Esophagus (tissue), 2 donors: ENCODE results near the gene ADIPOR2. TPM values are rescaled to one million over a fixed set of nuclear protein-coding genes. Genes with fewer than 3 reads are reported as not detected.

Experiments used
- H3K27ac ChIP-seq, 2 donors: one replicate each; pipeline ENCODE4 v1.5.1; 2013; ENCODE audit warnings: low read depth in 2 of 2, mild to moderate bottlenecking in 2 of 2, inconsistent platforms in 1 of 2, low read length in 1 of 2, moderate library complexity in 1 of 2
- H3K27me3 ChIP-seq, 2 donors: one replicate each; pipeline ENCODE4 v1.6.1; 2013; ENCODE audit warnings: low read length in 2 of 2, control low read depth in 1 of 2, mild to moderate bottlenecking in 1 of 2; ENCODE audit not compliant: insufficient read depth in 2 of 2, control insufficient read depth in 1 of 2
- H3K36me3 ChIP-seq, 2 donors: one replicate each; pipeline ENCODE4 v1.6.1; 2013; ENCODE audit warnings: low read length in 1 of 2; ENCODE audit not compliant: control insufficient read depth in 2 of 2, insufficient read depth in 2 of 2
- H3K4me1 ChIP-seq, 2 donors: one replicate each; pipeline ENCODE4 v1.6.1; 2013; ENCODE audit warnings: low read length in 1 of 2; ENCODE audit not compliant: control insufficient read depth in 2 of 2, insufficient read depth in 2 of 2
- H3K4me3 ChIP-seq, 2 donors: one replicate each; pipeline ENCODE4 v1.5.1; 2013; ENCODE audit warnings: low read length in 2 of 2, mild to moderate bottlenecking in 2 of 2, low read depth in 1 of 2, moderate library complexity in 1 of 2
- H3K9me3 ChIP-seq, 2 donors: one replicate each; pipeline ENCODE4 v1.6.1; 2013; ENCODE audit warnings: mild to moderate bottlenecking in 2 of 2, low read depth in 1 of 2, low read length in 1 of 2, moderate library complexity in 1 of 2; ENCODE audit not compliant: control insufficient read depth in 2 of 2, insufficient read depth in 1 of 2
- WGBS, 2 donors: extraction: QIAGEN DNeasy Blood & Tissue Kit; methylation state at CpG; one replicate each; pipeline ENCODE4 v1.1.7; 2013; 5-methylcytosine and 5-hydroxymethylcytosine counted together
- polyA plus RNA-seq, 2 donors: library from polyadenylated mRNA; stranded (reverse); fragments of 200-250 nt; gene quantifications; one replicate each; pipeline ENCODE4 v1.2.3, GENCODE V29; 2013
- donor health status: healthy with polysubstance abuse.
- donor health status: Bipolar disorder and iron deficiency.

The ADIPOR2 gene
- polyA plus RNA-seq, 2 donors = 29.9 to 33.7 TPM

GRCh38 chr12:1778911-1779310 lies 88.0 kb downstream of the ADIPOR2 start:
- H3K27me3 ChIP-seq = no peaks in the 10 kb centered on the region
- H3K4me3 ChIP-seq = no peak overlapping the region
- H3K27ac ChIP-seq = no peak overlapping the region
- WGBS, 2 donors = 67 to 78% methylated on average over 4 of the region's 4 CpGs
- no peaks in the 10 kb centered on the region for H3K9me3 ChIP-seq
- no peaks in the 10 kb centered on the region for H3K4me1 ChIP-seq
- H3K36me3 ChIP-seq = peaks cover 0 to 2% of the 10 kb centered on the region in 2 donors

DNA sequence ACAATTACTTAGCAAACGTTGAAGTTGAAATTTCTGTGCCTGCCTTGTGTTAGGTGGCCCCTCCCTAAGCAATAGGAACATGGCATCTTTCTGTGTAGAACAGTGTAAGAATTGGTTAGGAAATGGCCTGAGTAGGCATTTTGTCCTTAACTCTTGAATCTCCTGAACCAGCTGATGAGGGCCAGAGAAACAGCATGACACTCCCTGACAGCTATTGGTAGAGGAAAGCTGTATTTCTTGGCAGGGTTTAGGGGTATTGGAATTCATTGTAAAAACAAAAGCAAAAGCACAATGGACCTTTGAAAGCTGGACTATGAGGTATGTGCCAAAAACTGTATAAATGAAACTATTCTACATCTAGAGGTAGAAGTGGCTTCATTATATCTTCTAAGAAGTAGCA lies 88.9 kb downstream of the ADIPOR2 start:
- 59 to 79% methylated on average over 1 of the region's 1 CpG for WGBS, 2 donors
- no peaks in the 10 kb centered on the region for H3K27me3 ChIP-seq
- no peak overlapping the region for H3K27ac ChIP-seq
- no peaks in the 10 kb centered on the region for H3K9me3 ChIP-seq
- H3K4me1 ChIP-seq = no peaks in the 10 kb centered on the region
- H3K4me3 ChIP-seq = no peak overlapping the region
- no peaks in the 10 kb centered on the region for H3K36me3 ChIP-seq

DNA sequence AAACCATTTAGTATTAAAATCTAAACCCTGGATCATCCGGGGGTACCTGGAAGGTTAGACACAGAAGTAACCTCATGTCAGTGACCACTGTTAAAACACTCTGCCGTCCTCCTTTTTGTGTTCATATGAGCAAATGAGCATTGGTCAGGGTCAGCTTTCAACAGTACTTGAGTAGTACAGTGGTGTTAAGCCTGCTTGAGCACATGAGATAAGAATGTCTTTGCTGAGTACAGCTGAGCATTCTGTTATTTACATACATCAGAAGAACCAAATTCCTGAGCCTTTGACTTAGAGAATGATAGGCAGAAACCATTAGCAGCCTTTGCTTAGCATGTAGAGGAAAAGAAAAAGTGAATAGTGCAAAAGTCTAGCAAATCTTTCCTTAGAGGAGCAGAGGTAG lies 90.9 kb downstream of the ADIPOR2 start:
- Histone ChIP-seq H3K4me1 (no peaks in the 10 kb centered on the region), H3K27ac (no peak overlapping the region), H3K9me3 (no peaks in the 10 kb centered on the region), H3K4me3 (no peak overlapping the region), H3K36me3 (peaks cover 0 to 7% of the 10 kb centered on the region in 2 donors), H3K27me3 (no peaks in the 10 kb centered on the region)
- 34 to 66% methylated on average over 2 of the region's 2 CpGs for WGBS, 2 donors

DNA sequence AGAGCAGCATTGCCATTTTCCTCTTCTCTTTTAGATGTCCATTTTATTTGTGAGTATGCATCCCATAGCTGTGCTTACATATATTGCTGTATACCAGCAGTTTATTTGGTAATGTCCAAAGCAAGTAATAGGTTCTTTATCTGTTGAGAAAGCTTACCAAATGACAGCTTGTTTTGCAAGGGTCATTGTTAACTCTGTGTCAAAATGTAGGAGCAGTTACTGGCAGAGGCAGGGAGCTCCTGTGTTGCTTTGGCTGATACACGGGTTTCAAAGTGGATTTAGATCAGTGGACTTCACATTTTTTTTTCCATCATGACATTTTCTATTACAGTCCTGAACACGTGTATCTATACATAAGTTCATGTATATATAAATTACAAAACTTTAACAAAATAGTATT lies 91.3 kb downstream of the ADIPOR2 start:
- WGBS, 2 donors = 59 to 69% methylated on average over 2 of the region's 2 CpGs
- Histone ChIP-seq H3K27me3 (no peaks in the 10 kb centered on the region), H3K36me3 (peaks cover 0 to 7% of the 10 kb centered on the region in 2 donors), H3K27ac (no peak overlapping the region), H3K9me3 (no peaks in the 10 kb centered on the region), H3K4me3 (no peak overlapping the region), H3K4me1 (no peaks in the 10 kb centered on the region)

DNA sequence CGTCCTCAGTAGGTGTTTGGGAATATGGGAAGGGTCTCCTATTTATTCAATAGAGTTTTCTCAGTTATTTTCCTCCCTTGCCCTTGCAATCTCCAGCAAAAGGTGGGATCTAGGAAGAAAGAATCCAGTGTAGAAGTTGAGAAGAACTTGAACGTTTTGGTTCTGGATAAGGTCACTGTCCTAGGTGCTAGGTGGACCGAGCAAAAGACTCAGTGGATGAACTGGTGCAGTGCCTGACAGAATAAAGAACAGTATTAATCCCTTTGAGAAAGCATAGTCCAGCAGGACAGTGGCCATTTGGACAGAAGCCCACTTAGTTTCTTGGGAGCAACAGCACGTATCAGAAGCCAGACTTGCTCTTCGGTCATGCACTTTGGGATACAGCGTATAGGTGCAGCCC lies 96.8 kb downstream of the ADIPOR2 start:
- Histone ChIP-seq H3K4me1 (no peaks in the 10 kb centered on the region), H3K4me3 (no peak overlapping the region), H3K27me3 (no peaks in the 10 kb centered on the region), H3K27ac (no peak overlapping the region), H3K36me3 (peaks cover 0 to 7% of the 10 kb centered on the region in 2 donors), H3K9me3 (no peaks in the 10 kb centered on the region)
- WGBS, 2 donors = 70 to 81% methylated on average over 6 of the region's 6 CpGs

- Histone ChIP-seq H3K4me1 (no peaks in the 10 kb centered on the region), H3K9me3 (no peaks in the 10 kb centered on the region), H3K36me3 (peaks cover 0 to 7% of the 10 kb centered on the region in 2 donors), H3K27ac (no peak overlapping the region), H3K4me3 (no peak overlapping the region), H3K27me3 (no peaks in the 10 kb centered on the region)
- 73 to 75% methylated on average over 7 of the region's 7 CpGs for WGBS, 2 donors
Observed at GRCh38 chr12:1790444-1790843, 99.6 kb downstream of the ADIPOR2 start.

DNA sequence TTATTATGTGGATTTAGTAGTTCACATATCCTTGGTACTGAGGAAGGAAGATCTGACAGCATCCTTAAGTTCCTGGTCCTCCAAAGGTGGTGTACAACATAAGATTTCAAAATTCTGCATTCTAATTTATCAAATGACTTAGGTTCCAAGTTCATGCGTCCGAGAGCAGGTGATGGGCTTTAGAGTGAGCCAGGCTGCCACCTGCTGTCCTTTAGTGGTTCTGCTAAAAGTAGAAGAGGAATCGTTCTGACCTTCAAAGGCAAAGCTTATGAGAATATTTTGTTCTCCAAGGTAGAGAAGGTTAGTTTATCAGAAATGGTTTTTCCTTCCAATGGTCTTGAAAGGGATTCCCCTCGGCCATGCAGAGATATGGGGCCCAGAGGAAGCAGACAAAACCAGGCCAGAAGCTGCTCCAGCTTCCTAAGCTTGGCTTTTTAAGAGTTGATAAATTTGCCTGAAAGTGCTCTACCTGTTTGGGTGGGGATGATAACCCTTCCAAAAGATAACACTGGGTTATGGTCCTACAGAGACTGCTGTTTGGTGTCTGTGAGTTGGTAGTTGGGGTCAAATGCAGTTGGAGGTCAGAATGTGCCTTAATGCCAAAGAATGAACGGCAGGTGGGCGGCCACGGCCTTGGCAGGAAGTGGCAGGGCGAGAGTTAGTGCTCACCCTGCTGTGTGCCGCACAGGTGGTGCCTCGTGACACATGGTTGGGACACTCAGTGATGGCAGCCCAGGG lies 100.4 kb downstream of the ADIPOR2 start:
- H3K9me3 ChIP-seq = no peaks in the 10 kb centered on the region
- H3K27ac ChIP-seq = no peak overlapping the region
- H3K4me3 ChIP-seq = no peak overlapping the region
- H3K4me1 ChIP-seq = no peaks in the 10 kb centered on the region
- 34 to 35% methylated on average over 9 to 10 of the region's 10 CpGs for WGBS, 2 donors
- peaks cover 0 to 3% of the 10 kb centered on the region in 2 donors for H3K36me3 ChIP-seq
- H3K27me3 ChIP-seq = no peaks in the 10 kb centered on the region

GRCh38 chr12:1792406-1792805 lies 101.5 kb downstream of the ADIPOR2 start:
- H3K9me3 ChIP-seq = no peaks in the 10 kb centered on the region
- 85 to 91% methylated on average over 6 of the region's 6 CpGs for WGBS, 2 donors
- no peaks in the 10 kb centered on the region for H3K36me3 ChIP-seq
- no peak overlapping the region for H3K4me3 ChIP-seq
- H3K27me3 ChIP-seq = no peaks in the 10 kb centered on the region
- no peak overlapping the region for H3K27ac ChIP-seq
- peaks cover 0 to 3% of the 10 kb centered on the region in 2 donors for H3K4me1 ChIP-seq

DNA sequence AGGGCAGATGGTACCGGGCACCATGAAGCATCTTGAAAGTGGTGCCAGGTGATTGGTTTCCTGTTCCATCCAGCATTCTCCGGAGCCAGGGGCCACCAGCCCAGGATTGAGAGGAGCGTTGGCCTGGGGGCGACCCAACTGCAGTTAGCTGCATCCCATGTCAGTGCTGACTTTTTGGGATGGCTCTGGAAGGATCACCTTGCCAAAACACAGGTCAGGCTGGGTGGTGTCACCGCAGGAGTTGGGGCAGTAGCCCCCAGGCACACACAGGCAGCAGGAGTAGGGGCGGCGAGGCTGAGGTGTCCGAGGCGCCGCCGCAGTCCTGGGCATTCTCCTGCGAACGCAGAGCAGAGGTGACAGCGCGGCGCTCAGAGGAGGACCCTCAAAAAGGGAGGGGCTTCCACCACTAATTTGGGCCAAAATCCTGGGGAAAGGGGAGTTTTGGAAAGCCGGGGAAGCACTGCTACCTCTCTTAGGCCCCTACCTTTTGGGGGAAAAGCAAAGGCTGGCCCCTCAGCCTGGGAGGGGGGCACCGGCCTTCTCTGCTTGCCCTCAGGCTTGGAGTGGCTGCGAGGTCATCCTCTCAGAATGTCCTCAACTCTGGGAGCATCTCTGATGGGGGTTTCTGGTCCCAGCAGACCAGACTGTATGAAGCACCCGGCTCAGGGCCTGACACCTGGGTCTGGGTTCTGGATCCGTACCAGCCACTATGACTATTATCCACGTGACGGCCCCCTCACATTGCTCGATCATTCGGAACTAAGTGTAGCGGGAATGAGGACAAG lies 102.7 kb downstream of the ADIPOR2 start:
- Histone ChIP-seq H3K27ac (no peak overlapping the region), H3K36me3 (no peaks in the 10 kb centered on the region), H3K27me3 (no peaks in the 10 kb centered on the region), H3K4me1 (peaks cover 2 to 6% of the 10 kb centered on the region in 2 donors), H3K9me3 (no peaks in the 10 kb centered on the region), H3K4me3 (no peak overlapping the region)
- WGBS, 2 donors = 90 to 92% methylated on average over 25 to 26 of the region's 26 CpGs
